SKM-1 (cell line): ENCODE results near the gene BRIP1.
"Not testable (repeated sequence)": the region's sequence is repeated elsewhere in the genome, so short reads cannot be mapped to it uniquely, and the experiment has no call there.

Source experiments
- DNase-seq: peaks from one replicate; lab custom pipeline; 2025; ENCODE audit not compliant: unreplicated experiment; lab: John Stamatoyannopoulos, UW

Gene BRIP1

GRCh38 chr17:61805399-61805798 is 57.9 kb downstream of the BRIP1 start:
- DNase-seq, result no peak

DNA sequence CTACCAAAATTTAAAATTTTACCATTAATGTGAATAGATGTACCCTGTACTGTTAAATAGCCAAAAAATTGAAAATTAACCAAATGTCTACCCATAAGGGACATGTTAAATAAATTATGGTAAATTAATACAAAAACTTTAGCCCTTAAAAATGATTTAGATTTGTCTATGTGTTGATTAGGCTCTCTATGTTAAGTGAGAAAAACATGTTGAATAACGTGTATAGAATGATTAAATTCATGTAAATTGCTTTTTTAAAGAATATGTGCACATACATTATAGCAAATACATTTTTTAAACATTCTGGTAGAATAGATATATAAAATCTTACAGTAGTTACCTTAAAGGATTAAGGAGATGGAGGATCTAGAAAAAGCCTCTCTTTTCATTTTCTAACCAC is 59.5 kb downstream of the BRIP1 start:
- DNase-seq, result no peak

- no peak for DNase-seq
Measured at GRCh38 chr17:61803216-61803615, 60.1 kb downstream of the BRIP1 start.

DNA sequence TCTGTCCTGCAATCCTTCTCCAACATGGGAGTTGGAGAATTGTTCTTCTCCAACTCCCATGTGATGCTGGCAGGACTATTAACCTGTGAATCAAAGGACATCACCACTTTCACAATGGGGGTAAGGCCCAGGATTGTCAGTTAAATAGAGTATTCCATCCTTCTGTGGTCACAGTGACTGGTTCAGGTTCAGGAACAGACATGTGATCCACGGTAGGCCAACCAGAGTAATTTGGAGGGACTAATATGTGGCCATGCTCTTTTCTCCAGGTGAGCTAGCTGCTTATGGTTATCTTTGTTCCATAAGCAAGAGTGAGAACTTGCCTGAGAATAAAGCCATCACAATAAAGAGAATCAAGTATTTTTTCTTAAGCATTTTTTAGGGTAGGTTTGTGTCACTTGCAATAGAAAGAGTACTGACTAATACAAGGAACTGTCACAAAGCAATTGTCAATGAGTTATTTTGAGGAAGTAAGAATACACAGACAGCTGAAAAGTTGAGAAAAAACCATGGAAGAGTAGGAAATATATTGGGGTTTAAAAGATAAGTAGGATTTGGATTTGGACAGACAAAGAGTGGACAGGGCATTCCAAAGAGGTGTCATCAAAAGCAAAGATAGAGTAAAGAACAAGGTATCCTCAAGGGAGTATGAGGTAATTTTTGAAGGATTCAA is 63.4 kb downstream of the BRIP1 start:
- DNase-seq, result no peak

DNA sequence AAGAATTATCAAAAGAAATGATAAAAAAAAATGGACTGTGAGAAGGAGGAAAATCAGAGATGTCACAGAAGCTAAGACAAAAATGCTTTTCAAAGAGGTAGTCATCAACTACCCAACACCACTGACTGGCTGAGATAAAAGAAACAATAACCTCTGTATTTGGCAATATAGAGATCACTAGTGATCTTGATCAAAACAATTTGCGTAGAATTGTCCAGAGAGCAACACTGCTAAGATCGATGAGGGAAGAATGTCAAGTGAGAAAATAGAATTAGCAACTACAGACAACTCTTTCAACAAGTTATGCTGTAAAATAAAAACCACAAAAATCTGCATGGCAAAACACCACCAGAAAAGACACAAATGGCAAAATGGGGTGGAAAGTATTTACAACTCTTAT is 66.0 kb downstream of the BRIP1 start:
- no peak for DNase-seq

- no peak for DNase-seq
Measured at GRCh38 chr17:61795546-61795945, 67.8 kb downstream of the BRIP1 start.

GRCh38 chr17:61794792-61795191 is 68.5 kb downstream of the BRIP1 start:
- no peak for DNase-seq

- DNase-seq, result no peak
Measured at GRCh38 chr17:61794242-61794641, 69.1 kb downstream of the BRIP1 start.

DNA sequence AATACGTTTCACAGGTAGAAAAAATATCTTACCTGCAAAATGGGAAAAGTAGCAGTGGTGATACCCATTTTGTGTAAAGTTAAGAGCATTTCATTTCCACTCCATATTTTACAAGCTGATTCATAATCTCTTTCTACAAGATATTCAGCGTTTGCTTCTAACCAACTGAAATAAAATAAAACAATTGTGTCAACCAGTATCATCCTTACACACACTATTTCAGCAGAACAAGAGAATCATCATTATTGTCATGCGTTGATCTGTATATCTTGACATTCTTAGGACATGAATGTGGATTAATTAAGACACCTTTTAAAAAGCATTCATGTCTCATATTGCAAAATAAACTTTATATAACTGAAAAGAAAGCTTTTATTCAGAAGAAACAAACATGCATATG is 69.8 kb downstream of the BRIP1 start:
- no peak for DNase-seq

GRCh38 chr17:61789872-61790271 is 73.5 kb downstream of the BRIP1 start:
- DNase-seq, result no peak

- DNase-seq, result peak; percentile 16
Measured at GRCh38 chr17:61786088-61786487, 77.2 kb downstream of the BRIP1 start.

DNA sequence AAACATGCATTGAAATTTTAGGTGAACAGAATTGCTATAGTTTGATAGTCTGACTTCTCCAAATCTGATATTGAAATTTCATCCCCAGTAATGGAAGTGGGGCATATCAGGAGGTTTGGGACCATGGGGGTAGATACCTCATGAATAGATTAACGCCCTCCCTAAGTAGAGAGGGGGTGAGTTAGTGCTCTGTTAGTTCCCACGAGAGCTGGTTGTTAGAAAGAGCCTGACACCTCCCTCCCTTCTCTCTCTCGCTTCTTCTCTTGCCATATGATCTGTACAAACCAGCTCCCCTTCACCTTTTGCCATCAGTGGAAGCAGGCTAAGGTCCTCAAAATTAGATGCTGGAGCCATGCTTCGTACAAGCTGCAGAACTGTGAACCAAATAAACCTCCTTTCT is 78.8 kb downstream of the BRIP1 start:
- DNase-seq, result no peak

GRCh38 chr17:61783556-61784304 is 79.6 kb downstream of the BRIP1 start:
- no peak for DNase-seq

DNA sequence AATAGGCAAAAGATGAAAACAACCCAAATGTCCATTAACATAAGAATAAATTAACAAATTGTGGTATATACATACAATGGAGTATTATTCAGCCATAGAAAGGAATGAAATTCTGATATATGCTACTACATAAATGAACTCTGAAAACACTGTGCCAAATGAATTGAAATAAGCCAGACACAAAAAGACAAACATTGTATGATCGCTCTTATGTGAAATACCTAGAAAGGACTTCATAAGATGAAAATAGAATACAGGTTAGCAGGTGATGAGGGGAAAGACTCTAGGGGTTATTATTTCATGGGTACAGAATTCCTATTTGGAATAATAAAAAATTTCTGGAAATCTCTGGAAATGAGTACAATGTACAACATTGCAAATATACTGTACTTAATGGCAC is 80.2 kb downstream of the BRIP1 start:
- no peak for DNase-seq

GRCh38 chr17:61782683-61783082 is 80.6 kb downstream of the BRIP1 start:
- no peak for DNase-seq

- no peak for DNase-seq
Measured at GRCh38 chr17:61775364-61775763, 88.0 kb downstream of the BRIP1 start.

- DNase-seq, result no peak
Measured at GRCh38 chr17:61774724-61775123, 88.6 kb downstream of the BRIP1 start.

DNA sequence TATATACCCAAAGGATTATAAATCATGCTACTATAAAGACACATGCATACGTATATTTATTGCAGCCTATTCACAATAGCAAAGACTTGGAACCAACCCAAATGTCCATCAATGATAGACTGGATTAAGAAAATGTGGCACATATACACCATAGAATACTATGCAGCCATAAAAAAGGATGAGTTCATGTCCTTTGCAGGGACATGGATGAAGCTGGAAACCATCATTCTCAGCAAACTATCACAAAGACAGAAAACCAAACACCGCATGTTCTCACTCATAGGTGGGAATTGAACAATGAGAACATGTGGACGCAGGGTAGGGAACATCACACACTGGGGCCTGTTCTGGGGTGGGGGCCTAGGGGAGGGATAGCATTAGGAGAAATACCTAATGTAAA is 89.2 kb downstream of the BRIP1 start:
- not testable (repeated sequence) for DNase-seq

- DNase-seq, result no peak
Measured at GRCh38 chr17:61770752-61771533, 92.4 kb downstream of the BRIP1 start.

- no peak for DNase-seq
Measured at GRCh38 chr17:61770043-61770442, 93.3 kb downstream of the BRIP1 start.

- DNase-seq, result no peak
Measured at GRCh38 chr17:61768405-61768804, 94.9 kb downstream of the BRIP1 start.

DNA sequence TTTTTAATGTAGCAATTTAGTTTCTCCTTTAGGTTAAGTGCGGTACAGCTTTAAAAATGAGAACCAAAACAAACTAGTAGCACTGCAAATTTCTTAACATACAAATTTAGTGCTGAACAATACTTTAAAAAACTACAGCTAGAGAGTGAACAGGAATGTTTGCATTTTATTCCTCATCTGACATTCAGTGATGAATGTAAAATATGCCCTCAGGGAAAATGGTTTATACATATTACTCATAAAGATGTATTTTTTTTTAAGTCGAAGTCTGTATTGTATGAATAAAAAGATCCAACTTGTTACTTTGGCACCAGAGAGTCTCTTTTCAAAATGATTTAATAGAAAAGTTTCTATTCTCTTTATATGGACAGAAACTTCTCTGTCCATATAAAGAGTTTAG is 96.8 kb downstream of the BRIP1 start:
- DNase-seq, result no peak
